Subcutaneous adipose tissue (tissue), 4 donors: Measurements from ENCODE around the gene MRI1. TPM values are rescaled to one million over a fixed set of nuclear protein-coding genes. Genes with fewer than 3 reads are reported as not detected.

ENCODE experiments used
- total RNA-seq, 4 donors: library from RNA; depleted of rRNA; stranded (reverse); fragments of >200 nt; gene quantifications; one replicate each; pipeline ENCODE4 v1.1.0, GENCODE V29; 2016
- TF ChIP-seq, protein P1 (sequence below): fragments of 450-650 bp; IDR thresholded peaks from one replicate; pipeline ENCODE4 v1.5.1; 2016; ENCODE audit warnings: low read depth, mild to moderate bottlenecking, control low read depth, antibody characterized with exemption, moderate library complexity

Gene MRI1
- total RNA-seq, 4 donors from 2014 or later, result 12.1 to 81.9 (median 40.3) TPM

DNA sequence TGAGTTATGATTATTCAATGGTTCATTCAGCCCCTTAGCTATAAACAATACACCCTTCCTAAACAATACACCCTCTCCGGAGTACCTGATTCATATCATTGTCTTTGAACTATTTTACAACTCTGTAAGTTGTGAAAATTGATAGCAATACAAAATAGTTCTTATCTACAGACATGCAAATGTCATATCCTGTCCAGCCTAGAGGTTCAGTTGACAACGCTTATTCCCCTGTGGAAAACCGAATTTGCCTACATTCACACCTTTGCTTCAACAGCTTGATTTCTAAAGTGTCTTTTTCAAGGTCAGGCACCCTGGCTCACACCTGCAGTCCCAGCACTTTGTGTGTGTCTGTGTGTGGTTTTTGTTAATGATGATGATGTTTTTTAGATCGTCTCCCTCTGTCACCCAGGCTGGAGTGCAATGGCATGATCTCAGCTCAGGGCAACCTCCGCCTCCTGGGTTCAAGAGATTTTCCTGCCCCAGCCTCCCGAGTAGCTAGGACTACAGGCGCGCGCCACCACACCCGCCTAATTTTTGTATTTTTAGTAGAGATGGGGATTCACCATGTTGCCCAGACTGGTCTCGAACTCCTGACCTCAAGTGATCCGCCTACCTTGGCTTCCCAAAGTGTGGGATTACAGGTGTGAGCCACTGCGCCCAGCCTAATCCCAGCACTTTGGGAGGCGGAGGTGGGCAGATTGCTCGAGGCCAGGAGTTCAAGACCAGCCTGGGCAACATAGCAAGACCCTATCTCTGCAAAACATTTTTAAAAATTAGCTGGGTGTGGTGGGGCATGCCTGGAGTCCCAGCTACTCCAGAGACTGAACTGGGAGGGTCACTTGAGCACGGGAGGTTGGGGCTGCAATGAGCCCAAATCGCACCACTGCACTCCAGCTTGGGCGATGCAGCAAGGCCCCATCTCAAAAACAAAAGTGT lies 19.5 kb downstream of the MRI1 start:
- TF ChIP-seq, protein P1, sequence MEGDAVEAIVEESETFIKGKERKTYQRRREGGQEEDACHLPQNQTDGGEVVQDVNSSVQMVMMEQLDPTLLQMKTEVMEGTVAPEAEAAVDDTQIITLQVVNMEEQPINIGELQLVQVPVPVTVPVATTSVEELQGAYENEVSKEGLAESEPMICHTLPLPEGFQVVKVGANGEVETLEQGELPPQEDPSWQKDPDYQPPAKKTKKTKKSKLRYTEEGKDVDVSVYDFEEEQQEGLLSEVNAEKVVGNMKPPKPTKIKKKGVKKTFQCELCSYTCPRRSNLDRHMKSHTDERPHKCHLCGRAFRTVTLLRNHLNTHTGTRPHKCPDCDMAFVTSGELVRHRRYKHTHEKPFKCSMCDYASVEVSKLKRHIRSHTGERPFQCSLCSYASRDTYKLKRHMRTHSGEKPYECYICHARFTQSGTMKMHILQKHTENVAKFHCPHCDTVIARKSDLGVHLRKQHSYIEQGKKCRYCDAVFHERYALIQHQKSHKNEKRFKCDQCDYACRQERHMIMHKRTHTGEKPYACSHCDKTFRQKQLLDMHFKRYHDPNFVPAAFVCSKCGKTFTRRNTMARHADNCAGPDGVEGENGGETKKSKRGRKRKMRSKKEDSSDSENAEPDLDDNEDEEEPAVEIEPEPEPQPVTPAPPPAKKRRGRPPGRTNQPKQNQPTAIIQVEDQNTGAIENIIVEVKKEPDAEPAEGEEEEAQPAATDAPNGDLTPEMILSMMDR, result no peak

DNA sequence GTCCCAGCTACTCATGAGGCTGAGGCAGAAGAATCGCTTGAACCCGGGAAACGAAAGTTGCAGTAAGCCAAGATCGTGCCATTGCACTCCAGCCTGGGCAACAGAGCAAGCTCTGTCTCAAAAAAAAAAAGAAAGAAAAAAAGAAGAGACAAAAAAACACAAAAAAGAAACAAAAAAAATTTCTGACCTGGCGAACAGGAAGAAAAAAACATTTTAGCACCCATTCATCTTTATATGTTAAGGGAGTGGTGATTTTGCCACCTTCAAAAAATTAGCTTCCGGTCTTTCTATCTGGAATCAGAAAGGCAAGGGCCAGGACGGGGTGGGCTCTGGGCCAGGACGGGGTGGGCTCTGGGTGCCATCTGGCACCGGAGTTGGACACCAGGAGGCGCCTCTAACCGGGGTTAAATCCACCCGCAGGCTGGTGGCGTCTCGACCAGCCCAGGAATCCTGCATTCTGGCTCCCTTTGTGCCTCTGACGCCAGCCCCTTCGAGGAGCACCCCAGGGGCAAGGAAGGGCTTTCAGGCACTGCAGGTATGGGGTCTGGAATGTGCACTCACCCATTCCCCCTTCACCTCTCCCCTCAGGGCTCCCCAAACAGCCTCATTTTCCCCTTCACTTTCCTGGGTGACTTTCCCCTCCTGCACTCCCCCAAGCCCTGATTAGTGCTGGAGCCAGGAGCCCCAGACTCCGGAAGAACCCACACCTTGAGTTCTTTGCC lies 20.6 kb downstream of the MRI1 start:
- TF ChIP-seq, protein P1, result no peak

DNA sequence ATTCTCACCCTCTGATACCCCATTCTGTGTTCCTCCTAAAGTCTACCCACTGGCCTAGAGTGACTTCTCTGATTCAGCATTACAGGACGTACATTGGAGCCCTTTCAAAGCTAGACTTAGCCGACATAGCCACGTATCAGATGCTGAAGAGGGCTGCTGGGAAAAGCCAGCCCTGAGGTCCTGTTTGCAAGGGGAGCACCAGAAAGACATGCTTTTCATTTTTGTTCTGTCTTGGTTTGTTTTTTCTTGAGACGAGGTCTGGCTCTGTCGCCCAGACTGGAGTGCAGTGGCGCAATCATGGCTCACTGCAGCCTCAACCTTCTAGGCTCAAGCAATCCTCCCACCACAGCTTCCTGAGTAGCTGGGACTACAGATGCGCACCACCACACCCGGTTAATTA lies 24.7 kb downstream of the MRI1 start:
- TF ChIP-seq, protein P1, result no peak

DNA sequence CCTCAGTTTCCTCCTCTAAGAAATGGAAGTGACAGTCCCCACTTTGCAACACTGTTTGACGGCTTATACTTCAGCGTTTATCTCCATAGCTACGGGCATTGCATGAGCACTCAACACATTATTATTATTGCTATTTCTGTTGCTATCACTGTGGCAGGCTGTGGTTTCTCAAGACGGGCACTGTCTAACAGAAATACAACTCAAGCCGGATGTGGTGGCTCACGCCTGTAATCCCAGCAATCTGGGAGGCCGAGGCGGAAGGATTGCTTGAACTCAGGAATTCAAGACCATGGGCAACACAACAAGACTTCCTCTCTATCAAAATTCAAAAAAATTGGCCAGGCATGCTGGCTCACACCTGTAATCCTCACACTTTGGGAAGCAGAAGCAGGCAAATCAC lies 26.0 kb downstream of the MRI1 start:
- TF ChIP-seq, protein P1, result no peak

DNA sequence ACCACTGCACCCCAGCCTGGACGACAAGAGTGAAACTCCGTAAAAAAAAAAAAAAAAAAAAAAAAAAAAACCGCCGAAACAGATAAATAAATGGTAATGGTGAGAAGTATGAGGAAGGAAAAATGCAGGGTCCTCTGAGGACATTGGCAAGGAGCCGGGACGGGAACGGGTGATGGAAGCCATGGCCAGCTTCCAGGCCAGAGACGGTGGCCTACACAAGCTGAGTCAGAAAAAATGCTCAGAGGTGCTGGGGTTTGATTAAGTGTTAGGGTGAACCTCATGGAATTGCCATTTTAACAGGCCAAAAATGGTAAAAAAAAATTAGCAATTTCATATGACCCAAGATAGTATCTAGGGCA lies 30.1 kb downstream of the MRI1 start:
- TF ChIP-seq, protein P1, result no peak

DNA sequence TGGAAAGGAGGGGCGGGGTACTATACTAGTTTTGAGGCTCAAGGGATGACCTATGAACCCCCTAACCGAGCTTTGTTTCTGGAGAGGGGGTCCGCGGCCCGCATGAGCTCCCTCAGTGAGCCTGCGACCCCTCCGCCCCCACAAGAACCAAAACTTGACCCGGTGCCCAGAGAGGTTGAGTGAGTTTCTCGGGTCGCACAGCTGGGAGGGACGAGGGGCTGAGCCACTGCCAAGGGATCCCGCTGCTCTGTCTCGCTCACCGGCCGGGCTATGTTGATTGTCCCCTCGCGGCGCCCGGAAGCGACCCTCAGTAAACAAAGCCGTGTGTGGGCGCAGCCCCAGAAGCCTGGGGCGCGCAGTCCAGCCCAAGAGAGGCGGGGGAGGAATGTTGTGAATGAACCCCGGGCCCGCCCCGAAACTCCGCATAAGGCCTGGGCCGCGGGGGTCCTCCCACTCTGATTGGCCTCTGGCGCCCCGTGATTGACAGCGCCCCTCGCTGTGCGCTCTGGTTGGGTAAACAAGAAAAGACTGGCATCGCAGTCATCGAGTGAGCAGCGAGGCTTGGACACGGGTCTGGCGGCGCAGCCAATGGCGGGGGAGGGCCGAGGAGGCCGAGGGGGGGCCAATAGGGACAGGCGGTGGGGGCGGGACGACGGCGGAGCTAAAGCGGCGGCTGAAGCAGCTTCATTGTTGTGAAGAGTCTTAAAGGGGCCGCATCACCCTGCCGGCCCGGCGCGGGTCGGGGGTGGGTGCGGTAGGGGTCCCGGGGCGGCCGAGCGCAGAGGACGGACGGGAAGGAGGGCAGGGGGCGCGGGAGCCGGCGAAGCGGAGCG lies 30.7 kb downstream of the MRI1 start, which contains the start of gene ZSWIM4:
Gene ZSWIM4 (plus strand): TSS at position 687 of the 833 bp plus-strand sequence. CDS start 206 bp downstream, outside the sequence.
- TF ChIP-seq, protein P1, result no peak
